ENCODE results near the gene ERP44. TPM values are rescaled to one million over a fixed set of nuclear protein-coding genes. Genes with fewer than 3 reads are reported as not detected.
A peak's percentile ranks its signal among the peaks of the same experiment; 100 is the strongest.

ERP44 gene
- total and polyA plus RNA-seq, 2 donors (not counting 3 experiments of a cell fraction or from before 2014, with no cell fraction given) = 9.9 to 21.4 TPM

DNA sequence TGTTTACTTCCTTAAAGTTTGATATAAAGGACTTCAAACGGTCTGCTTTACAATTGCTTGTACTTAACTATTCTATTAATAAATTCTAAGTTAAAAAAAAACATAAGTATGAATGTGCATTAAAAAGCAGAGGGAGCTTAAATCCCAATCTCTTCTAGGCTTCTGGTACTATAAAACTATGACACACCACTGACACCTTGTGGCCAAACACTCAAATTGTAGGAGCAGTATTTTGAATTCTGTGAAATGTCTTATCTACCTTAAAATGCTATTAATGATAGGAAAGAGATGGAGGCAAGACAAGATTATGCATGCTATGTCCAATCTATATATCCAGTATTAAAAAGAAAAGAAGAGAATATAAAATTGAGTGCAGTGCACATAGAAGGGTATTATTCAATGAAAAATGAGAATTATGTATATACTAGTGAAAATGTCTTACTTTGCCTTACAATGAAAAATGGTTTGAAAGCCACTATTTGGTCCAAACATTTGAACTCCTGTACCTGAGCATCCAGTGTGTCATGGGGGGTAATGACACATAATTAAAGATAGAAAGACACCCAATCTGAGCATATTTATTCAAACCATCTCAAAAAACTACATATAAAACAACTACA lies 87.6 kb downstream of the ERP44 start:
- H3K36me3 ChIP-seq (ENCODE audit: control insufficient read depth in 2 of 2, extremely low read depth in 1 of 2, insufficient read depth in 2 of 2, low read length in 2 of 2) = no peaks in the 10 kb centered on the region
- intact Hi-C loops (cut with micrococcal nuclease) = loop anchor here (1.0 to 5.0 kb wide), 5 partner anchors 189 to 848 kb away; partner anchors contain the start of gene NR4A3

More for the DNA sequence above, 87.6 kb downstream of the ERP44 start:
- no peak for TF ChIP-seq MAX (IDR thresholded peaks at IDR 0.05; ENCODE audit: insufficient read depth, insufficient read length)
- TF ChIP-seq, protein P1, sequence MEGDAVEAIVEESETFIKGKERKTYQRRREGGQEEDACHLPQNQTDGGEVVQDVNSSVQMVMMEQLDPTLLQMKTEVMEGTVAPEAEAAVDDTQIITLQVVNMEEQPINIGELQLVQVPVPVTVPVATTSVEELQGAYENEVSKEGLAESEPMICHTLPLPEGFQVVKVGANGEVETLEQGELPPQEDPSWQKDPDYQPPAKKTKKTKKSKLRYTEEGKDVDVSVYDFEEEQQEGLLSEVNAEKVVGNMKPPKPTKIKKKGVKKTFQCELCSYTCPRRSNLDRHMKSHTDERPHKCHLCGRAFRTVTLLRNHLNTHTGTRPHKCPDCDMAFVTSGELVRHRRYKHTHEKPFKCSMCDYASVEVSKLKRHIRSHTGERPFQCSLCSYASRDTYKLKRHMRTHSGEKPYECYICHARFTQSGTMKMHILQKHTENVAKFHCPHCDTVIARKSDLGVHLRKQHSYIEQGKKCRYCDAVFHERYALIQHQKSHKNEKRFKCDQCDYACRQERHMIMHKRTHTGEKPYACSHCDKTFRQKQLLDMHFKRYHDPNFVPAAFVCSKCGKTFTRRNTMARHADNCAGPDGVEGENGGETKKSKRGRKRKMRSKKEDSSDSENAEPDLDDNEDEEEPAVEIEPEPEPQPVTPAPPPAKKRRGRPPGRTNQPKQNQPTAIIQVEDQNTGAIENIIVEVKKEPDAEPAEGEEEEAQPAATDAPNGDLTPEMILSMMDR (IDR thresholded peaks at IDR 0.05; ENCODE audit: extremely low read depth in 1 of 2, insufficient read depth in 1 of 2, low read depth in 1 of 2, low read length in 2 of 2) = peak; percentile 37 to 44
- no peak overlapping the region for H2AFZ ChIP-seq (ENCODE audit: low read depth, low read length)
- H3K4me3 ChIP-seq (replicated peaks in 1 of 3; ENCODE audit: insufficient read depth in 1 of 3, low read depth in 1 of 3, low read length in 3 of 3) = no peak overlapping the region
- no peaks in the 10 kb centered on the region for H3K4me1 ChIP-seq (ENCODE audit: control insufficient read depth, extremely low read depth, insufficient read depth, low read length)
- no peaks in the 10 kb centered on the region for H3K79me2 ChIP-seq (ENCODE audit: control insufficient read depth, insufficient read depth, low read length)
- no peaks in the 10 kb centered on the region for H4K20me1 ChIP-seq (replicated peaks; ENCODE audit: control insufficient read depth, extremely low read depth, insufficient read depth, low read length)
- H3K4me2 ChIP-seq (ENCODE audit: insufficient read depth, low read length) = no peak overlapping the region
- no peaks in the 10 kb centered on the region for H3K9me3 ChIP-seq (replicated peaks; ENCODE audit: control insufficient read depth, insufficient read depth, low read length)
- no peak overlapping the region for H3K9ac ChIP-seq (replicated peaks; ENCODE audit: extremely low read depth, insufficient read depth, low read length)
- no peaks in the 10 kb centered on the region for H3K27me3 ChIP-seq (ENCODE audit: control insufficient read depth in 2 of 2, insufficient read depth in 2 of 2, low read length in 2 of 2)
- no TSS peak for BruUV-seq (replicated peaks)
- no peak overlapping the region for H3K27ac ChIP-seq (ENCODE audit: insufficient read depth, low read depth, low read length)
- no peaks in the 10 kb centered on the region for H3K9me1 ChIP-seq (replicated peaks; ENCODE audit: control insufficient read depth, extremely low read depth, insufficient read depth, low read length)
- ChIA-PET POLR2A (no interaction called here), CTCF (interaction anchor here (0.6 to 2.1 kb wide), 41 partner anchors 10 to 861 kb away, joined by 3 to 30 read pairs (median 5); partner anchors contain the start of genes ALG2, NR4A3 and SEC61B)
- peak; percentile 62 for DNase-seq (ENCODE audit: low read depth, low spot score)
- dilution Hi-C loops (cut with MboI; ENCODE audit: extremely low pct_ligation_motif_present, low sequenced_read_pairs) = no loop called here
- FAIRE-seq = peak; percentile 72

Measured in endothelial cell of umbilical vein (primary cell).